K562 (cell line): ENCODE measurements around the gene C7orf57. TPM values are rescaled to one million over a fixed set of nuclear protein-coding genes. Genes with fewer than 3 reads are reported as not detected.
A peak's percentile ranks its signal among the peaks of the same experiment; 100 is the strongest.

Source experiments
- ARID2 ChIP-seq: fragments of 450-650 bp; IDR thresholded peaks from 2 replicates; pipeline ENCODE4 v1.6.1; 2017; ENCODE audit warnings: antibody characterized with exemption, mild to moderate bottlenecking
- GATA2 ChIP-seq: sonication (generic); formaldehyde crosslinking; IDR thresholded peaks from 2 replicates; pipeline ENCODE4 v1.4.0; 2020; ENCODE audit warnings: mild to moderate bottlenecking, missing genetic modification reagents
- HDAC8 ChIP-seq: fragments of 450-650 bp; IDR thresholded peaks from 2 replicates; pipeline ENCODE4 v1.6.1; 2016; ENCODE audit warnings: mild to moderate bottlenecking, missing genetic modification characterization, moderate library complexity, missing compliant biosample characterization
- SMC3 ChIP-seq: conservative IDR thresholded peaks from 2 replicates; pipeline ENCODE4 v1.6.1; 2011; ENCODE audit warnings: low read depth, low read length, improper control_type of control experiment; ENCODE audit not compliant: insufficient read depth
- STAG1 ChIP-seq: sonication (generic); formaldehyde crosslinking; IDR thresholded peaks from 2 replicates; pipeline ENCODE4 v1.5.0; 2020; ENCODE audit warnings: missing genetic modification reagents, borderline replicate concordance
- polyA plus RNA-seq, 8 experiments: library from polyadenylated mRNA; depleted of rRNA in 4 of 8; stranded (reverse) in 5 of 8; unstranded in 3 of 8; fragments of >200 nt; fragmentation: Nextera tagmentation in 2 of 8; fragmentation: Illumina TruSeq in 1 of 8; extraction: Ambion mirVana in 2 of 8; extraction: Trizol in 1 of 8; gene quantifications; 2 replicates each; pipeline versions ENCODE4 v1.2.1 to v1.2.3, GENCODE V29; 2011 to 2014; ENCODE audit warnings: inconsistent platforms in 1 of 8, missing spikeins in 1 of 8
- total RNA-seq, 7 experiments: library from RNA; depleted of rRNA in 6 of 7; stranded (reverse); fragments of >200 nt in 6 of 7; fragmentation: Illumina TruSeq in 2 of 7; extraction: Trizol in 2 of 7; gene quantifications; 2 replicates each; pipeline versions ENCODE4 v1.2.1 to v1.2.3, GENCODE V29; 2011 to 2021; ENCODE audit warnings: low replicate concordance in 1 of 7
- TF ChIP-seq, protein P1 (sequence below), 2 experiments: fragments of 450-650 bp; formaldehyde crosslinking in 1 of 2; IDR thresholded peaks; 2 replicates each; pipeline versions ENCODE4 v1.4.0 to v1.6.1; 2014 to 2020; ENCODE audit warnings: mild to moderate bottlenecking in 2 of 2, borderline replicate concordance in 1 of 2, low read depth in 1 of 2
- TF ChIP-seq, protein P2 (sequence below), 3 experiments: IDR thresholded peaks in 2 of 3; conservative IDR thresholded peaks in 1 of 3; 2 replicates each; pipeline ENCODE4 v1.5.1; 2011 to 2012; ENCODE audit warnings: low read length in 3 of 3, mild to moderate bottlenecking in 3 of 3, control low read depth in 2 of 3, improper control_type of control experiment in 1 of 3, inconsistent platforms in 1 of 3, low read depth in 1 of 3, mixed read lengths in 1 of 3, moderate library complexity in 1 of 3; ENCODE audit not compliant: insufficient read depth in 2 of 3

Gene C7orf57
- total and polyA plus RNA-seq, 9 of the 15 experiments (the other 6 are each of a cell fraction or from before 2014, with no cell fraction given): not detected

- TF ChIP-seq, protein P1, sequence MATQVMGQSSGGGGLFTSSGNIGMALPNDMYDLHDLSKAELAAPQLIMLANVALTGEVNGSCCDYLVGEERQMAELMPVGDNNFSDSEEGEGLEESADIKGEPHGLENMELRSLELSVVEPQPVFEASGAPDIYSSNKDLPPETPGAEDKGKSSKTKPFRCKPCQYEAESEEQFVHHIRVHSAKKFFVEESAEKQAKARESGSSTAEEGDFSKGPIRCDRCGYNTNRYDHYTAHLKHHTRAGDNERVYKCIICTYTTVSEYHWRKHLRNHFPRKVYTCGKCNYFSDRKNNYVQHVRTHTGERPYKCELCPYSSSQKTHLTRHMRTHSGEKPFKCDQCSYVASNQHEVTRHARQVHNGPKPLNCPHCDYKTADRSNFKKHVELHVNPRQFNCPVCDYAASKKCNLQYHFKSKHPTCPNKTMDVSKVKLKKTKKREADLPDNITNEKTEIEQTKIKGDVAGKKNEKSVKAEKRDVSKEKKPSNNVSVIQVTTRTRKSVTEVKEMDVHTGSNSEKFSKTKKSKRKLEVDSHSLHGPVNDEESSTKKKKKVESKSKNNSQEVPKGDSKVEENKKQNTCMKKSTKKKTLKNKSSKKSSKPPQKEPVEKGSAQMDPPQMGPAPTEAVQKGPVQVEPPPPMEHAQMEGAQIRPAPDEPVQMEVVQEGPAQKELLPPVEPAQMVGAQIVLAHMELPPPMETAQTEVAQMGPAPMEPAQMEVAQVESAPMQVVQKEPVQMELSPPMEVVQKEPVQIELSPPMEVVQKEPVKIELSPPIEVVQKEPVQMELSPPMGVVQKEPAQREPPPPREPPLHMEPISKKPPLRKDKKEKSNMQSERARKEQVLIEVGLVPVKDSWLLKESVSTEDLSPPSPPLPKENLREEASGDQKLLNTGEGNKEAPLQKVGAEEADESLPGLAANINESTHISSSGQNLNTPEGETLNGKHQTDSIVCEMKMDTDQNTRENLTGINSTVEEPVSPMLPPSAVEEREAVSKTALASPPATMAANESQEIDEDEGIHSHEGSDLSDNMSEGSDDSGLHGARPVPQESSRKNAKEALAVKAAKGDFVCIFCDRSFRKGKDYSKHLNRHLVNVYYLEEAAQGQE (IDR thresholded peaks at IDR 0.05; ENCODE audit: borderline replicate concordance): peak; percentile 92
- TF ChIP-seq, protein P1 (CRISPR knock-in tag; IDR thresholded peaks at IDR 0.05; ENCODE audit: low read depth): no peak
- peak; percentile 64; the same call in 1 of the 2 replicates for TF ChIP-seq STAG1
- TF ChIP-seq HDAC8 (tag): no peak
- TF ChIP-seq ARID2: peak; percentile 55; the same call in 1 of the 2 replicates
- TF ChIP-seq SMC3: peak; percentile 94
- peak; percentile 39; the same call in 1 of the 2 replicates for TF ChIP-seq GATA2 (CRISPR knock-in tag)
- TF ChIP-seq, protein P2, sequence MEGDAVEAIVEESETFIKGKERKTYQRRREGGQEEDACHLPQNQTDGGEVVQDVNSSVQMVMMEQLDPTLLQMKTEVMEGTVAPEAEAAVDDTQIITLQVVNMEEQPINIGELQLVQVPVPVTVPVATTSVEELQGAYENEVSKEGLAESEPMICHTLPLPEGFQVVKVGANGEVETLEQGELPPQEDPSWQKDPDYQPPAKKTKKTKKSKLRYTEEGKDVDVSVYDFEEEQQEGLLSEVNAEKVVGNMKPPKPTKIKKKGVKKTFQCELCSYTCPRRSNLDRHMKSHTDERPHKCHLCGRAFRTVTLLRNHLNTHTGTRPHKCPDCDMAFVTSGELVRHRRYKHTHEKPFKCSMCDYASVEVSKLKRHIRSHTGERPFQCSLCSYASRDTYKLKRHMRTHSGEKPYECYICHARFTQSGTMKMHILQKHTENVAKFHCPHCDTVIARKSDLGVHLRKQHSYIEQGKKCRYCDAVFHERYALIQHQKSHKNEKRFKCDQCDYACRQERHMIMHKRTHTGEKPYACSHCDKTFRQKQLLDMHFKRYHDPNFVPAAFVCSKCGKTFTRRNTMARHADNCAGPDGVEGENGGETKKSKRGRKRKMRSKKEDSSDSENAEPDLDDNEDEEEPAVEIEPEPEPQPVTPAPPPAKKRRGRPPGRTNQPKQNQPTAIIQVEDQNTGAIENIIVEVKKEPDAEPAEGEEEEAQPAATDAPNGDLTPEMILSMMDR (IDR thresholded peaks at IDR 0.05 in 2 of 3, conservative IDR thresholded peaks at IDR 0.05 in 1 of 3; ENCODE audit: insufficient read depth in 2 of 3, low read depth in 1 of 3, low read length in 3 of 3): peak; percentile 83 to 95 (median 90)
- TF ChIP-seq, all 486 proteins: peak for 11
Measured at GRCh38 chr7:48109848-48110663, 74.7 kb downstream of the C7orf57 start (continued).
